ENCODE data around the gene PTPRH.

PTPRH gene

DNA sequence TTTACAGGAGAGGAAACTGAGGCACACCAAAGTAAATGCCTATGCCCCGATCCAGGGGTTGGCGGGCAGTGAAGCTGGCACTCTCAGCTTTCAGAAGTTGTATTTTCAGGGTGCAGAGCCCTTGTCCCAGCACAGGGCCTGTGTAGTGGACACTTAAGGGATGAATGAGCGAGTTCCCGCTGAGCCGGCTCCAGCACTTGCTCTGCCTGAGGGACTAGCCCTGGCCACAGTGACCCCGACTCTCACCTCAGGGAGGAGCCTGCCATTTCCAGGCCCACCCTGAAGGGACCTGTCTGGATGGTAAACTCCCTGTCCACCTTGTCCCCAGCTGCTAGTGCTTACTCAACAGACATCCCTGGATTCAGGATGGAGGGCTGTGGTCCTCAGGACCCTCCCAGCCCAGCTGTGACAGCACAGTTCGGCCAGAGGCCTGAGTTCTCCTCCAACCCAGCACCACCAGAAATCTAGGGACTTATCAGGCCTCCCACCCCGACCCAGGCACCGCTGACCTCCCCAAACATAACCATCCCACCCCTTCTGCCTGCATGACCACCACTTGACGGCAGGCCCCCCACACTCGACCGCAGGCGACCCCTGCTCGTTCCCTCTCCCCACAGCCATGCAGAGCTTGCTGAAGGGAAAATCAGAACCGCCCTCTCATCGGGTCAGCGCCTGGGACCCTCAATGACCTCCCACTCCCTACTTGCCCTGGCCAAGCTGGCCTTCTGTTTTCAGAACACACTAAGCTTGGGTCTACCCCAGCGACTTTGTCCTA, 41.1 kb upstream of the PTPRH start:
- TF ChIP-seq, protein P1, sequence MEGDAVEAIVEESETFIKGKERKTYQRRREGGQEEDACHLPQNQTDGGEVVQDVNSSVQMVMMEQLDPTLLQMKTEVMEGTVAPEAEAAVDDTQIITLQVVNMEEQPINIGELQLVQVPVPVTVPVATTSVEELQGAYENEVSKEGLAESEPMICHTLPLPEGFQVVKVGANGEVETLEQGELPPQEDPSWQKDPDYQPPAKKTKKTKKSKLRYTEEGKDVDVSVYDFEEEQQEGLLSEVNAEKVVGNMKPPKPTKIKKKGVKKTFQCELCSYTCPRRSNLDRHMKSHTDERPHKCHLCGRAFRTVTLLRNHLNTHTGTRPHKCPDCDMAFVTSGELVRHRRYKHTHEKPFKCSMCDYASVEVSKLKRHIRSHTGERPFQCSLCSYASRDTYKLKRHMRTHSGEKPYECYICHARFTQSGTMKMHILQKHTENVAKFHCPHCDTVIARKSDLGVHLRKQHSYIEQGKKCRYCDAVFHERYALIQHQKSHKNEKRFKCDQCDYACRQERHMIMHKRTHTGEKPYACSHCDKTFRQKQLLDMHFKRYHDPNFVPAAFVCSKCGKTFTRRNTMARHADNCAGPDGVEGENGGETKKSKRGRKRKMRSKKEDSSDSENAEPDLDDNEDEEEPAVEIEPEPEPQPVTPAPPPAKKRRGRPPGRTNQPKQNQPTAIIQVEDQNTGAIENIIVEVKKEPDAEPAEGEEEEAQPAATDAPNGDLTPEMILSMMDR (IDR thresholded peaks at IDR 0.05; ENCODE audit: unreplicated experiment in 3 of 3) = no peak
- Mint-ChIP-seq H3K4me3 (no peak overlapping the region), H3K36me3 (ENCODE audit: low read depth) (peaks cover 6% of the 10 kb centered on the region), H3K27ac (no peak overlapping the region), H3K9me3 (no peaks in the 10 kb centered on the region), H3K27me3 (ENCODE audit: low read depth) (no peaks in the 10 kb centered on the region), H3K4me1 (peaks cover 17% of the 10 kb centered on the region)

DNA sequence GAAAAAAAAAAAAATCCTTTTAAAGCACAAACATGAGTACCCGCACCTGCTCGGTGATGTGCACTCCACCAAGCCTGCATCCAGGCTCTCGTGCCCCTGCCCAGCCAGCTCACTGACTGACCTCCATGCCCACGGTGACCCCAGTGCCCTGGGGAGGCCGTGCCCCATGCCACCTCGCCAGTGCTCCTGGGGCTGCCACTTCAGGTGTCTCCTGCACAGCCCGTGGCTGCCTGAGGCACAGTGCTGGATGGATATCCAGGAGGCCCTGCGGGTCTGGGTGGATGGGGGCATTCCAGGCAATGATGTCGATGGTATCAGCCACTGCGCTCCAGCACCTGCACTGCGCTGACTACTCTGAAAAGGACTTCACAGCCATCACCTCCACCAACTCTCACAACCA, 40.5 kb upstream of the PTPRH start:
- TF ChIP-seq, protein P1 (IDR thresholded peaks at IDR 0.05; ENCODE audit: unreplicated experiment in 3 of 3) = no peak
- peaks cover 6% of the 10 kb centered on the region for H3K36me3 Mint-ChIP-seq (ENCODE audit: low read depth)
- no peaks in the 10 kb centered on the region for H3K9me3 Mint-ChIP-seq
- H3K27ac Mint-ChIP-seq = no peak overlapping the region
- peaks cover 11% of the 10 kb centered on the region for H3K4me1 Mint-ChIP-seq
- no peaks in the 10 kb centered on the region for H3K27me3 Mint-ChIP-seq (ENCODE audit: low read depth)
- H3K4me3 Mint-ChIP-seq = no peak overlapping the region

- Mint-ChIP-seq H3K9me3 (no peaks in the 10 kb centered on the region), H3K27me3 (ENCODE audit: low read depth) (no peaks in the 10 kb centered on the region), H3K36me3 (ENCODE audit: low read depth) (peaks cover 13% of the 10 kb centered on the region), H3K4me3 (no peak overlapping the region), H3K4me1 (no peaks in the 10 kb centered on the region), H3K27ac (no peak overlapping the region)
- TF ChIP-seq, protein P1 (IDR thresholded peaks at IDR 0.05; ENCODE audit: unreplicated experiment in 3 of 3) = no peak
Observed at GRCh38 chr19:55248704-55249103, 39.4 kb upstream of the PTPRH start.

GRCh38 chr19:55248166-55248675, 38.9 kb upstream of the PTPRH start:
- no peak overlapping the region for H3K27ac Mint-ChIP-seq
- no peak overlapping the region for H3K4me3 Mint-ChIP-seq
- TF ChIP-seq, protein P1 (IDR thresholded peaks at IDR 0.05; ENCODE audit: unreplicated experiment in 3 of 3) = no peak
- H3K36me3 Mint-ChIP-seq (ENCODE audit: low read depth) = peaks cover 13% of the 10 kb centered on the region
- H3K27me3 Mint-ChIP-seq (ENCODE audit: low read depth) = no peaks in the 10 kb centered on the region
- no peaks in the 10 kb centered on the region for H3K9me3 Mint-ChIP-seq
- no peaks in the 10 kb centered on the region for H3K4me1 Mint-ChIP-seq

DNA sequence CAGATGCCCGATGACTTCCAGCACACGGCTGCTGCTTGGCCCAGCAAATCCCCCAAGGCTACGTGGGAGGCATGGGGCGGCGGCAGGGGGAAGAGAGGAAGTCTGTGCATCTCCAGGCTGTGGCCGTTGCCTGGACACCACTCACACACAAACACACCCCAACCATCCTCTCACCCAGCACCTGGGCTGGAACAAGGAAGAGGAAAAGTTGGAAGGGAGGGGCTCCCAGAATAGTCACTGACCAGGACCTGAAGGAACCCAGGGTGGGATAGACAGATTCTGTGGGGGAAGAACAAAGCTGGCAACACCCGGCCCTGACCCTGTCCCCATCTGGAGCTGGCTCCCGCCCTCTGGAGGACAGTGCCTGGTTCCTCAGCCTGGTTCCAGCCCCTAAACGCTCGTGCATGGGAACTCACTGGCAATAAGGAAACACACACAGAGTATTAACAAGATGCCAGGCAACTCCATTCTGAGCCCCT, 38.4 kb upstream of the PTPRH start:
- TF ChIP-seq, protein P1 (IDR thresholded peaks at IDR 0.05; ENCODE audit: unreplicated experiment in 3 of 3) = no peak
- Mint-ChIP-seq H3K4me3 (no peak overlapping the region), H3K27ac (no peak overlapping the region), H3K9me3 (no peaks in the 10 kb centered on the region), H3K36me3 (ENCODE audit: low read depth) (peaks cover 16% of the 10 kb centered on the region), H3K4me1 (no peaks in the 10 kb centered on the region), H3K27me3 (ENCODE audit: low read depth) (no peaks in the 10 kb centered on the region)

All from nephron (organoid).